22Rv1 (cell line): ENCODE results near the gene SDHB.

Experiments used
- CTCF ChIP-seq: fragments of 450-650 bp; IDR thresholded peaks from 2 replicates; pipeline ENCODE4 v1.5.1; 2017; ENCODE audit warnings: mild to moderate bottlenecking
- ZFX ChIP-seq: fragments of 450-650 bp; IDR thresholded peaks from 2 replicates; pipeline ENCODE4 v1.6.1; 2017; ENCODE audit warnings: antibody characterized with exemption, borderline replicate concordance

GRCh38 chr1:17028662-17029188 lies 25.1 kb downstream of the SDHB start:
- TF ChIP-seq CTCF (no peak), ZFX (no peak)
